Measurements from ENCODE around the gene KIAA0753.
"Not testable (repeated sequence)": the region's sequence is repeated elsewhere in the genome, so short reads cannot be mapped to it uniquely, and the experiment has no call there.

KIAA0753 gene

GRCh38 chr17:6597727-6598126 is 42.8 kb downstream of the KIAA0753 start:
- DNase-seq (ENCODE audit: low read depth, low spot score), result no peak

GRCh38 chr17:6596941-6597340 is 43.6 kb downstream of the KIAA0753 start:
- DNase-seq (ENCODE audit: low read depth, low spot score), result no peak

GRCh38 chr17:6596511-6596910 is 44.0 kb downstream of the KIAA0753 start:
- no peak for DNase-seq (ENCODE audit: low read depth, low spot score)

- no peak for DNase-seq (ENCODE audit: low read depth, low spot score)
Observed at GRCh38 chr17:6596081-6596480, 44.4 kb downstream of the KIAA0753 start.

GRCh38 chr17:6593371-6593770 is 47.1 kb downstream of the KIAA0753 start:
- DNase-seq (ENCODE audit: low read depth, low spot score), result not testable (repeated sequence)

GRCh38 chr17:6592173-6592572 is 48.3 kb downstream of the KIAA0753 start:
- no peak for DNase-seq (ENCODE audit: low read depth, low spot score)

GRCh38 chr17:6591599-6592158 is 48.8 kb downstream of the KIAA0753 start:
- DNase-seq (ENCODE audit: low read depth, low spot score), result no peak

- no peak for DNase-seq (ENCODE audit: low read depth, low spot score)
Observed at GRCh38 chr17:6589266-6589946, 51.1 kb downstream of the KIAA0753 start.

GRCh38 chr17:6588165-6588564 is 52.3 kb downstream of the KIAA0753 start:
- DNase-seq (ENCODE audit: low read depth, low spot score), result no peak

- no peak for DNase-seq (ENCODE audit: low read depth, low spot score)
Observed at GRCh38 chr17:6587310-6587709, 53.2 kb downstream of the KIAA0753 start.

GRCh38 chr17:6583411-6583810 is 57.1 kb downstream of the KIAA0753 start:
- DNase-seq (ENCODE audit: low read depth, low spot score), result no peak

- no peak for DNase-seq (ENCODE audit: low read depth, low spot score)
Observed at GRCh38 chr17:6580625-6581024, 59.9 kb downstream of the KIAA0753 start.

- no peak for DNase-seq (ENCODE audit: low read depth, low spot score)
Observed at GRCh38 chr17:6578491-6578890, 62.0 kb downstream of the KIAA0753 start.

GRCh38 chr17:6577686-6578263 is 62.7 kb downstream of the KIAA0753 start:
- no peak for DNase-seq (ENCODE audit: low read depth, low spot score)

GRCh38 chr17:6576038-6576785 is 64.3 kb downstream of the KIAA0753 start:
- DNase-seq (ENCODE audit: low read depth, low spot score), result no peak

GRCh38 chr17:6575596-6575988 is 64.9 kb downstream of the KIAA0753 start:
- no peak for DNase-seq (ENCODE audit: low read depth, low spot score)

- no peak for DNase-seq (ENCODE audit: low read depth, low spot score)
Observed at GRCh38 chr17:6574687-6575595, 65.6 kb downstream of the KIAA0753 start.

GRCh38 chr17:6573982-6574686 is 66.4 kb downstream of the KIAA0753 start:
- DNase-seq (ENCODE audit: low read depth, low spot score), result no peak

GRCh38 chr17:6573495-6573894 is 67.0 kb downstream of the KIAA0753 start:
- not testable (repeated sequence) for DNase-seq (ENCODE audit: low read depth, low spot score)

- no peak for DNase-seq (ENCODE audit: low read depth, low spot score)
Observed at GRCh38 chr17:6572972-6573370, 67.5 kb downstream of the KIAA0753 start.

GRCh38 chr17:6571452-6571781 is 69.1 kb downstream of the KIAA0753 start:
- DNase-seq (ENCODE audit: low read depth, low spot score), result no peak
